Left cardiac atrium (tissue), 4 donors: ENCODE results near the gene METTL2B. TPM values are rescaled to one million over a fixed set of nuclear protein-coding genes. Genes with fewer than 3 reads are reported as not detected.
"Not testable (repeated sequence)": the region's sequence is repeated elsewhere in the genome, so short reads cannot be mapped to it uniquely, and the experiment has no call there.

ENCODE experiments used
- ATAC-seq, 2 donors: fragments of 200-7000 bp; cut with Tn5 transposase; one replicate each; pipeline ENCODE4 v1.9.1; 2020; ENCODE audit warnings: mild to moderate bottlenecking in 2 of 2, moderate library complexity in 2 of 2
- DNase-seq: peaks from one replicate; pipeline ENCODE4 v3.0.0-alpha.2; 2020
- intact Hi-C, 2 donors: fragments of 100-400 bp; cut with DNase I; formaldehyde crosslinking; loops; one replicate each; pipeline versions ENCODE4 v1.14.1 to v1.15.1; 2022 to 2023
- total RNA-seq, 2 donors: library from RNA; stranded (reverse); fragmentation: NEBNext Ultra II Directional; extraction: Animal tissue kit (Norgen Biotek cat#: 25700); gene quantifications; one replicate each; pipeline ENCODE4 v1.2.1, GENCODE V29; 2021
- donor health status: DM: no; HTN: yes; CAD: no.
- donor health status: DM: no; HTN: yes; CAD: no; lungs with severe emphysema.
- donor health status: DM: yes; HTN: yes; CAD: no.
- donor health status: Dilated cardiomyopathy.

The METTL2B gene
- total RNA-seq, 2 donors from 2014 or later = 17.2 to 19.3 TPM

GRCh38 chr7:128554394-128554793 lies 77.8 kb downstream of the METTL2B start:
- ATAC-seq, DNase-seq, intact Hi-C loops: not testable (repeated sequence)

Other genes starting within 250 kb of the METTL2B start
- 10 to 100 TPM; 25.6 to 37.1 TPM for gene LEP, start 235.5 kb upstream of the METTL2B start, total RNA-seq
- 10 to 100 TPM; 25.4 to 33.9 TPM for gene RBM28, start 132.8 kb upstream of the METTL2B start, total RNA-seq
- gene PRRT4, start 115.1 kb upstream of the METTL2B start, total RNA-seq = 1 to 10 TPM; 1.8 to 7.1 TPM
- gene IMPDH1, start 66.8 kb upstream of the METTL2B start, total RNA-seq = 10 to 100 TPM; 31.2 to 34.1 TPM
- 10 to 100 TPM in 1 of 2 donors, 1 to 10 TPM in 1; 9.7 to 15.2 TPM for gene HILPDA, start 20.9 kb upstream of the METTL2B start, total RNA-seq
- gene GARIN1A, start 195.5 kb downstream of the METTL2B start, total RNA-seq = 1 to 10 TPM; 2.1 to 2.9 TPM